Measurements from ENCODE around the gene FAM219A.

GRCh38 chr9:34409154-34409553, 49.2 kb downstream of the FAM219A start:
- TF ChIP-seq, protein P1, sequence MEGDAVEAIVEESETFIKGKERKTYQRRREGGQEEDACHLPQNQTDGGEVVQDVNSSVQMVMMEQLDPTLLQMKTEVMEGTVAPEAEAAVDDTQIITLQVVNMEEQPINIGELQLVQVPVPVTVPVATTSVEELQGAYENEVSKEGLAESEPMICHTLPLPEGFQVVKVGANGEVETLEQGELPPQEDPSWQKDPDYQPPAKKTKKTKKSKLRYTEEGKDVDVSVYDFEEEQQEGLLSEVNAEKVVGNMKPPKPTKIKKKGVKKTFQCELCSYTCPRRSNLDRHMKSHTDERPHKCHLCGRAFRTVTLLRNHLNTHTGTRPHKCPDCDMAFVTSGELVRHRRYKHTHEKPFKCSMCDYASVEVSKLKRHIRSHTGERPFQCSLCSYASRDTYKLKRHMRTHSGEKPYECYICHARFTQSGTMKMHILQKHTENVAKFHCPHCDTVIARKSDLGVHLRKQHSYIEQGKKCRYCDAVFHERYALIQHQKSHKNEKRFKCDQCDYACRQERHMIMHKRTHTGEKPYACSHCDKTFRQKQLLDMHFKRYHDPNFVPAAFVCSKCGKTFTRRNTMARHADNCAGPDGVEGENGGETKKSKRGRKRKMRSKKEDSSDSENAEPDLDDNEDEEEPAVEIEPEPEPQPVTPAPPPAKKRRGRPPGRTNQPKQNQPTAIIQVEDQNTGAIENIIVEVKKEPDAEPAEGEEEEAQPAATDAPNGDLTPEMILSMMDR (IDR thresholded peaks at IDR 0.05): no peak
- no peak for TF ChIP-seq POLR2A (IDR thresholded peaks at IDR 0.05)
